ENCODE data around the gene OR8B3.

Gene OR8B3

GRCh38 chr11:124346311-124346955 lies 52.4 kb downstream of the OR8B3 start:
- DNase-seq = no peak
